ENCODE measurements around the gene TBC1D21. TPM values are rescaled to one million over a fixed set of nuclear protein-coding genes. Genes with fewer than 3 reads are reported as not detected.

Gene TBC1D21
- polyA plus RNA-seq, 1 donor from 2014 or later, result not detected

- Histone ChIP-seq H3K9me2 (ENCODE audit: insufficient read depth, low read length) (no peaks in the 10 kb centered on the region), H3K27me3 (ENCODE audit: insufficient read depth, low read depth, low read length) (no peaks in the 10 kb centered on the region), H3K4me2 (ENCODE audit: low read length) (no peak overlapping the region), H3K79me2 (replicated peaks; ENCODE audit: insufficient read depth, low read length) (no peaks in the 10 kb centered on the region), H3K27ac (ENCODE audit: low read length) (no peak overlapping the region), H4K20me1 (ENCODE audit: insufficient read depth) (no peaks in the 10 kb centered on the region), H3K9me3 (ENCODE audit: low read length) (no peaks in the 10 kb centered on the region), H3F3A (ENCODE audit: insufficient read depth, low read length, poor library complexity, severe bottlenecking) (no peaks in the 10 kb centered on the region), H3K4me3 (ENCODE audit: low read length) (no peak overlapping the region), H3K9ac (ENCODE audit: low read length) (no peak overlapping the region), H2AFZ (ENCODE audit: low read depth, low read length) (no peak overlapping the region), H3K36me3 (ENCODE audit: insufficient read depth, low read length) (no peaks in the 10 kb centered on the region)
- TF ChIP-seq RAD21 (conservative IDR thresholded peaks at IDR 0.05), result no peak
- no peak for TF ChIP-seq CTCF (IDR thresholded peaks at IDR 0.05; ENCODE audit: poor library complexity, severe bottlenecking)
- TF ChIP-seq POLR2AphosphoS5 (IDR thresholded peaks at IDR 0.05), result no peak
- no peak for TF ChIP-seq SMC3 (conservative IDR thresholded peaks at IDR 0.05; ENCODE audit: poor library complexity)
- TF ChIP-seq EZH2 (IDR thresholded peaks at IDR 0.05; ENCODE audit: borderline replicate concordance, insufficient read depth, low read length, poor library complexity, severe bottlenecking), result no peak
- TF ChIP-seq MXI1 (conservative IDR thresholded peaks at IDR 0.05; ENCODE audit: poor library complexity, severe bottlenecking), result no peak
- TF ChIP-seq TAF1 (IDR thresholded peaks at IDR 0.05; ENCODE audit: low read depth), result no peak
- TF ChIP-seq REST (IDR thresholded peaks at IDR 0.05; ENCODE audit: borderline replicate concordance), result no peak
- no peak for TF ChIP-seq EP300 (conservative IDR thresholded peaks at IDR 0.05; ENCODE audit: poor library complexity, severe bottlenecking)
Measured at GRCh38 chr15:73901126-73901810, 27.9 kb downstream of the TBC1D21 start.

GRCh38 chr15:73902121-73903020 is 29.0 kb downstream of the TBC1D21 start:
- Histone ChIP-seq H3K79me2 (replicated peaks; ENCODE audit: insufficient read depth, low read length) (no peaks in the 10 kb centered on the region), H3K9me2 (ENCODE audit: insufficient read depth, low read length) (no peaks in the 10 kb centered on the region), H2AFZ (ENCODE audit: low read depth, low read length) (no peak overlapping the region), H3K4me3 (ENCODE audit: low read length) (no peak overlapping the region), H3K27ac (ENCODE audit: low read length) (no peak overlapping the region), H3K36me3 (ENCODE audit: insufficient read depth, low read length) (no peaks in the 10 kb centered on the region), H3K27me3 (ENCODE audit: insufficient read depth, low read depth, low read length) (no peaks in the 10 kb centered on the region), H4K20me1 (ENCODE audit: insufficient read depth) (no peaks in the 10 kb centered on the region), H3F3A (ENCODE audit: insufficient read depth, low read length, poor library complexity, severe bottlenecking) (no peaks in the 10 kb centered on the region), H3K9me3 (ENCODE audit: low read length) (no peaks in the 10 kb centered on the region), H3K4me2 (ENCODE audit: low read length) (no peak overlapping the region), H3K9ac (ENCODE audit: low read length) (no peak overlapping the region)
- TF ChIP-seq MXI1 (conservative IDR thresholded peaks at IDR 0.05; ENCODE audit: poor library complexity, severe bottlenecking), result no peak
- TF ChIP-seq SMC3 (conservative IDR thresholded peaks at IDR 0.05; ENCODE audit: poor library complexity), result no peak
- no peak for TF ChIP-seq EP300 (conservative IDR thresholded peaks at IDR 0.05; ENCODE audit: poor library complexity, severe bottlenecking)
- TF ChIP-seq CTCF (IDR thresholded peaks at IDR 0.05; ENCODE audit: poor library complexity, severe bottlenecking), result no peak
- TF ChIP-seq TAF1 (IDR thresholded peaks at IDR 0.05; ENCODE audit: low read depth), result no peak
- no peak for TF ChIP-seq EZH2 (IDR thresholded peaks at IDR 0.05; ENCODE audit: borderline replicate concordance, insufficient read depth, low read length, poor library complexity, severe bottlenecking)
- TF ChIP-seq REST (IDR thresholded peaks at IDR 0.05; ENCODE audit: borderline replicate concordance), result no peak
- no peak for TF ChIP-seq RAD21 (conservative IDR thresholded peaks at IDR 0.05)
- TF ChIP-seq POLR2AphosphoS5 (IDR thresholded peaks at IDR 0.05), result no peak

Data from neural cell (in vitro differentiated cells).